IMR-90 (cell line): ENCODE results near the gene SLC7A4. TPM values are rescaled to one million over a fixed set of nuclear protein-coding genes. Genes with fewer than 3 reads are reported as not detected.
"Not testable (repeated sequence)": the region's sequence is repeated elsewhere in the genome, so short reads cannot be mapped to it uniquely, and the experiment has no call there.

ENCODE experiments used
- ATAC-seq: fragments of 200-7000 bp; cut with Tn5 transposase; 2 replicates; pipeline ENCODE4 v1.9.1; 2020; ENCODE audit warnings: low read depth, mild to moderate bottlenecking, moderate library complexity
- BruUV-seq: library from RNA; stranded (reverse); fragments of 400-500 nt; replicated peaks from 2 replicates; lab custom pipeline; 2021; lab: Mats Ljungman, UMichigan
- CTCF ChIA-PET: fragments of 300-600 bp; formaldehyde crosslinking; extraction: SDS; loops from one replicate; lab custom pipeline; 2021; ENCODE audit warnings: antibody characterized with exemption; lab: Yijun Ruan, JAX
- POLR2A ChIA-PET: fragments of 300-600 bp; sonication (Branson Sonifier 250); formaldehyde crosslinking; loops from one replicate; lab custom pipeline; 2022; ENCODE audit warnings: antibody characterized with exemption; ENCODE audit not compliant: unreplicated experiment; lab: Charles Lee
- DNase-seq: peaks from one replicate; pipeline ENCODE4 v3.0.0; 2013
- H2AFZ ChIP-seq: replicated peaks from 2 replicates; pipeline ENCODE3; 2013; ENCODE audit warnings: low read length, mild to moderate bottlenecking; ENCODE audit not compliant: poor library complexity
- H2AK5ac ChIP-seq: 2 replicates; pipeline ENCODE4 v1.6.1; 2013; ENCODE audit warnings: low read depth, low read length, inconsistent platforms
- H2AK9ac ChIP-seq: replicated peaks from 2 replicates; pipeline ENCODE3; 2013; ENCODE audit warnings: mild to moderate bottlenecking, low read depth, low read length, moderate library complexity; ENCODE audit not compliant: poor library complexity
- H2BK120ac ChIP-seq: 2 replicates; pipeline ENCODE4 v1.6.1; 2013; ENCODE audit warnings: low read depth, low read length, inconsistent platforms
- H2BK15ac ChIP-seq: 3 replicates; pipeline ENCODE4 v1.6.1; 2013; ENCODE audit warnings: low read depth, low read length, inconsistent platforms
- H2BK20ac ChIP-seq: 2 replicates; pipeline ENCODE4 v1.6.1; 2013; ENCODE audit warnings: low read depth, mild to moderate bottlenecking, inconsistent platforms, low read length, moderate library complexity
- H2BK5ac ChIP-seq: 2 replicates; pipeline ENCODE4 v1.6.1; 2013; ENCODE audit warnings: mild to moderate bottlenecking, low read depth, low read length, inconsistent platforms; ENCODE audit not compliant: poor library complexity, severe bottlenecking
- H3K14ac ChIP-seq: replicated peaks from 2 replicates; pipeline ENCODE4 v1.6.1; 2013; ENCODE audit warnings: low read depth, low read length, inconsistent platforms
- H3K18ac ChIP-seq: 2 replicates; pipeline ENCODE4 v1.6.1; 2013; ENCODE audit warnings: low read depth, low read length, control low read depth
- H3K23ac ChIP-seq: 2 replicates; pipeline ENCODE4 v1.6.1; 2013; ENCODE audit warnings: low read depth, low read length, inconsistent platforms
- H3K27ac ChIP-seq: 2 replicates; pipeline ENCODE4 v1.5.1; 2013; ENCODE audit warnings: mild to moderate bottlenecking, control low read depth, low read length; ENCODE audit not compliant: insufficient read depth
- H3K27me3 ChIP-seq: 2 replicates; pipeline ENCODE4 v1.6.1; 2013; ENCODE audit warnings: low read length; ENCODE audit not compliant: control insufficient read depth, insufficient read depth
- H3K36me3 ChIP-seq: 2 replicates; pipeline ENCODE4 v1.6.1; 2013; ENCODE audit warnings: low read length, mixed read lengths; ENCODE audit not compliant: control insufficient read depth, insufficient read depth
- H3K4ac ChIP-seq: 2 replicates; pipeline ENCODE4 v1.6.1; 2013; ENCODE audit warnings: low read depth, low read length, inconsistent platforms
- H3K4me1 ChIP-seq: 2 replicates; pipeline ENCODE4 v1.6.1; 2013; ENCODE audit warnings: low read length, mixed read lengths; ENCODE audit not compliant: control insufficient read depth, insufficient read depth
- H3K4me2 ChIP-seq: 2 replicates; pipeline ENCODE4 v1.6.1; 2013; ENCODE audit warnings: low read depth, mild to moderate bottlenecking, control low read depth, low read length, moderate library complexity
- H3K4me3 ChIP-seq: 2 replicates; pipeline ENCODE4 v1.5.1; 2013; ENCODE audit warnings: low read depth, mild to moderate bottlenecking, control low read depth, low read length, moderate library complexity; ENCODE audit not compliant: insufficient read depth
- H3K56ac ChIP-seq: 2 replicates; pipeline ENCODE4 v1.6.1; 2013; ENCODE audit warnings: low read length, inconsistent platforms; ENCODE audit not compliant: insufficient read depth; ENCODE audit errors: extremely low read depth
- H3K79me1 ChIP-seq, 2 experiments: 2 replicates each; pipeline ENCODE4 v1.6.1; 2013; ENCODE audit warnings: low read length in 2 of 2, inconsistent platforms in 1 of 2, low read depth in 1 of 2
- H3K9ac ChIP-seq: 2 replicates; pipeline ENCODE4 v1.6.1; 2013; ENCODE audit warnings: low read depth, low read length, control low read depth
- H3K9me1 ChIP-seq: 2 replicates; pipeline ENCODE4 v1.6.1; 2013; ENCODE audit warnings: low read length, inconsistent platforms; ENCODE audit not compliant: insufficient read depth
- H3K9me3 ChIP-seq: 2 replicates; pipeline ENCODE4 v1.6.1; 2013; ENCODE audit warnings: low read length; ENCODE audit not compliant: control insufficient read depth, insufficient read depth
- H4K20me1 ChIP-seq: 2 replicates; pipeline ENCODE4 v1.6.1; 2013; ENCODE audit warnings: low read length, inconsistent platforms; ENCODE audit not compliant: insufficient read depth
- H4K5ac ChIP-seq: 2 replicates; pipeline ENCODE4 v1.6.1; 2013; ENCODE audit warnings: mild to moderate bottlenecking, low read depth, low read length, control low read depth
- H4K8ac ChIP-seq, 2 experiments: 2 replicates each; pipeline ENCODE4 v1.6.1; 2013; ENCODE audit warnings: low read depth in 2 of 2, low read length in 2 of 2, control low read depth in 1 of 2, inconsistent platforms in 1 of 2
- H4K91ac ChIP-seq: 2 replicates; pipeline ENCODE4 v1.6.1; 2013; ENCODE audit warnings: low read depth, low read length, inconsistent platforms; ENCODE audit not compliant: insufficient read depth
- MXI1 ChIP-seq: IDR thresholded peaks from 2 replicates; pipeline ENCODE4 v1.6.1; 2012; ENCODE audit warnings: low read depth, mild to moderate bottlenecking, low read length, moderate library complexity, borderline replicate concordance
- SMC3 ChIP-seq: fragments of 150-350 bp; IDR thresholded peaks from 2 replicates; pipeline ENCODE4 v1.6.1; 2016; ENCODE audit warnings: low read depth, mild to moderate bottlenecking, antibody characterized with exemption, low read length, moderate library complexity
- WGBS, 2 experiments: methylation state at CpG; one replicate each; pipeline versions ENCODE4 v1.1.5 to v1.1.7; 2013; ENCODE audit warnings: missing lambda C conversion rate in 2 of 2; ENCODE audit not compliant: insufficient read length in 1 of 2; ENCODE audit errors: extremely low coverage in 2 of 2; 5-methylcytosine and 5-hydroxymethylcytosine counted together
- dilution Hi-C: fragments of 300-500 bp; cut with HindIII; formaldehyde crosslinking; loops from one replicate; pipeline ENCODE4 v1.14.3; 2018; ENCODE audit warnings: low sequenced_read_pairs; ENCODE audit not compliant: unreplicated experiment
- in situ Hi-C: fragments of 300-500 bp; cut with MboI; formaldehyde crosslinking; loops from 3 replicates; pipeline ENCODE4 v1.14.3; 2019; ENCODE audit warnings: low sequenced_read_pairs, inconsistent platforms, mixed read lengths
- intact Hi-C: fragments of 100-400 bp; cut with micrococcal nuclease; formaldehyde crosslinking; loops from 2 replicates; pipeline ENCODE4 v1.10.0; 2022
- polyA plus RNA-seq, 3 experiments: library from polyadenylated mRNA; depleted of rRNA; stranded (reverse); fragments of >200 nt; gene quantifications; 2 replicates each; pipeline ENCODE4 v1.2.3, GENCODE V29; 2012; ENCODE audit warnings: low replicate concordance in 1 of 3
- total RNA-seq: library from RNA; depleted of rRNA; stranded (reverse); fragments of >200 nt; gene quantifications from 2 replicates; pipeline ENCODE4 v1.2.3, GENCODE V29; 2012

The SLC7A4 gene
- total and polyA plus RNA-seq, 2 of the 4 experiments (the other 2 are of a cell fraction), result 0.03 TPM; not detected in 1

DNA sequence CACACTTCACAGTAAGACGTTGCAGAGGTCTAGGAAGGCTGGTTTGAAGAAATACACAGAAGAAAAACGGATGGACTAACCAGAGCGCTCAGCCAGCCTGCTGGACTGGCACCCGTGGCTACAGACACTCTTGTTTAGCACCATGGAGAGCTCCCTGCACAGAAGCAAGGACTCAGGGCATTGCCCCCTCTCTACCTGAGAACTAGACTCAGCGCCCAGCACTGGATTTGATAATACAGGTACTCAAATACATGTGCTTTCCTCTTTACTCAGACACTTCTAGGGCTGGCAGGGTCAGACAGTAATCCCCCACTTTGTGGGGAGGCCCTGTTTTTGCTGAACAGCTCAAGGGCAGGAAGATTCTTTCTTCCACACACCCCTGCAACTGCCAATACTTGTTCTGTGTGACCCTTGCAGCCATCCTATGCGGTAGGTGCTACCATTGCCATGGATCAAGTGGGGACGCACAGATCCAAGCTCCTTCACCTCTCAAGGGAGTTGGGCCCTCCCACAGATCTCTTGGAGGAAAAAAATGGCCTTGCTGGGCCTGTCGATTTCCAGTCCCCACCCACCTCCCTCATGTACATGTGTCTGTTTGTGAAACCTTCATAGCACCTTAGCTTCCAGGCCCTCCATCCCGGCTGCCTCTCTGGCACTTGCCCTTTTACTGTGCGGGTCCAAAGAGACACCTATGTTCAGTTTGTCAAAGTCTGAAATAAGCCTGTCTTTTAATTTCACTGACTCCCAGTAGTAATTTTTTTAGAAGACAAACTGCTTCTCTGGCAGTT is 22.5 kb downstream of the SLC7A4 start:
- no peak overlapping the region for H3K18ac ChIP-seq
- H2AK5ac ChIP-seq, result no peak overlapping the region
- intact Hi-C loops, result no loop called here
- no peak overlapping the region for H3K14ac ChIP-seq
- H2AFZ ChIP-seq, result peak overlapping the region; percentile 51
- ATAC-seq (no peak), DNase-seq (peak; percentile 52)
- no peaks in the 10 kb centered on the region for H3K9me3 ChIP-seq
- no peak overlapping the region for H3K4me3 ChIP-seq
- no peak overlapping the region for H4K8ac ChIP-seq
- peaks cover 6% of the 10 kb centered on the region for H3K9me1 ChIP-seq
- BruUV-seq, result no TSS peak
- H3K36me3 ChIP-seq, result no peaks in the 10 kb centered on the region
- H2BK15ac ChIP-seq, result no peak overlapping the region
- H4K5ac ChIP-seq, result no peak overlapping the region
- ChIA-PET CTCF (no interaction called here), POLR2A (no interaction called here)
- H3K56ac ChIP-seq, result no peak overlapping the region
- no peaks in the 10 kb centered on the region for H3K27me3 ChIP-seq
- no peak overlapping the region for H3K23ac ChIP-seq
- dilution Hi-C loops, result no loop called here
- H2BK5ac ChIP-seq, result no peak overlapping the region
- H3K9ac ChIP-seq, result no peak overlapping the region
- no peak overlapping the region for H2AK9ac ChIP-seq
- peaks cover 5% of the 10 kb centered on the region for H3K4me1 ChIP-seq
- no peak overlapping the region for H3K4me2 ChIP-seq
- no peak overlapping the region for H2BK120ac ChIP-seq
- 63% methylated on average over 5 of the region's 10 CpGs; no CpG with 5 or more reads in 1 of the 2 experiments for WGBS, 2 experiments
- no peak for TF ChIP-seq SMC3
- peak; percentile 65; the same call in 1 of the 2 replicates for TF ChIP-seq MXI1
- H3K4ac ChIP-seq, result no peak overlapping the region
- in situ Hi-C loops, result loop anchor here (10.0 kb wide), 1 partner anchor 85 kb away; no protein-coding TSS in a partner anchor
- H4K91ac ChIP-seq, result no peak overlapping the region
- peaks cover 4% of the 10 kb centered on the region; the same call in 1 of the 2 replicates for H4K20me1 ChIP-seq
- no peak overlapping the region for H3K27ac ChIP-seq
- no peak overlapping the region for H2BK20ac ChIP-seq
- H3K79me1 ChIP-seq, result 0 out of 4 replicates have a peak, but pooled peaks cover 0 to 5% of the 10 kb centered on the region in 2 experiments

DNA sequence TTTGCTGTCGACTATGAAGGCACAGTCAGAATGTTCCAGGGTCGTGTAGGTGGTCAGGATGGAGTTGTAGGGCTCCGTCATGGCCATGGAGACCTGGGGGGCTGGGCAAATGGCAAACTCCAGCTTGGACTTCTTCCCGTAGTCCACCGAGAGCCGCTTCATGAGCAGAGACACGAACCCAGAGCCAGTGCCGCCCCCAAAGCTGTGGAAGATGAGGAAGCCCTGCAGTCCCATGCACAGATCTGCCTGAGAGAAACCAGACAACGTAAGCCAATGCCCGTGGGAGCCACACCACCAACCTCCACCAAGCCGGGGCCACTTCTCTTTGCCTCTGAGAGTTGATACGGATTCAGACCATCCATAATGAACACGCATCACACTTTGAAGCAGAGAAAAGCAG is 23.2 kb downstream of the SLC7A4 start:
- H3K9me1 ChIP-seq, H2AK9ac ChIP-seq, ATAC-seq, H3K4me1 ChIP-seq, BruUV-seq, H3K4me2 ChIP-seq, POLR2A ChIA-PET, H3K36me3 ChIP-seq, H4K91ac ChIP-seq, CTCF ChIA-PET, H2AFZ ChIP-seq, H3K27ac ChIP-seq, H3K9me3 ChIP-seq, H3K14ac ChIP-seq, DNase-seq, H3K23ac ChIP-seq, in situ Hi-C loops, H3K18ac ChIP-seq, H2AK5ac ChIP-seq, H2BK15ac ChIP-seq, dilution Hi-C loops, H3K4ac ChIP-seq, H2BK5ac ChIP-seq, H4K20me1 ChIP-seq, H3K56ac ChIP-seq, H4K5ac ChIP-seq, H2BK120ac ChIP-seq, H3K79me1 ChIP-seq, H2BK20ac ChIP-seq, H3K4me3 ChIP-seq, intact Hi-C loops, H3K27me3 ChIP-seq, H4K8ac ChIP-seq, H3K9ac ChIP-seq: not testable (repeated sequence)
- 84% methylated on average over 6 of the region's 13 CpGs; no CpG with 5 or more reads in 1 of the 2 experiments for WGBS, 2 experiments
